ENCODE measurements around the gene BAX. TPM values are rescaled to one million over a fixed set of nuclear protein-coding genes. Genes with fewer than 3 reads are reported as not detected.

Gene BAX
- total and polyA plus RNA-seq, 9 of the 15 experiments (the other 6 are each of a cell fraction or from before 2014, with no cell fraction given) = 3.2 to 95.4 (median 44.5) TPM

DNA sequence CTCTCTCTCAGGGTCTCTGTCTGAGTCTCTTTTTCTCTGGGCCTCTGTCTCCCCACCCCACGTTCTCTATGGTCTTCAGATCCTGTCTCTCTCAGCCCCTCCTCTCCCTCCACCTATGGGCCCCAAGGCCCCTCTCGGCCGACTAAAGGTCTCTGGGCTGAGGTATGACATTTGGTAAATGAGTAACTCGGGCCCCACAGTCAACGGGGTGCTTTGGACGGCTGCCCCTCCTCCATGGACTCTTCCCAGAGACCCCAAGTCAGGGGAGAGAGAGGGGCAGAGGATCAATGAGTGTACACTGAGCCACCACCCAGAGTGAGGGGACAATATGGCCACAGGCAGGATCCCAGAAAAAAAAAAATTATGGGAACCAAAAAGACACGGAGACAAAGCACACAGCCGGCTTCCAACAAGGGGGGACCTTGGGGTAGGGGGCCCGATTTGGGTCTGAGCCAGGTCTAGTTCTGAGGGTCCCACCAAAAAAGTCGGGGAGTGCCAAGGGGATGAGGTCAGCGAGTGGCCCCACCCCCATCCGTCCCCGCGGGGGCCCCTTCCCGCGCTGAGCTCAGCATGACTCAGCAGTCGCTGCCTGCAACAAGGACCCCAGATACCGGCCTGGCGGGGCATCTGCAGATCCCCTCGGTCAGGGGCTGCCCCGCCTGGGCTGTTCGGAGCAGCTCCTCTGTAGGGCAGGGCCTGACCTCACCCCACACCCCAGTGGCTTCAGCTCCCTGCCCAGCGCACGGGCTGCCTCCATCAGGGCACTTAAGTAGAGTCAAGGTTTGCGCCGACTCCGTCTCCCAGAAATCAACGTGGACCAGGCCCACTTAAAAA lies 8.9 kb downstream of the BAX start (continued):
- TF ChIP-seq, protein P1, sequence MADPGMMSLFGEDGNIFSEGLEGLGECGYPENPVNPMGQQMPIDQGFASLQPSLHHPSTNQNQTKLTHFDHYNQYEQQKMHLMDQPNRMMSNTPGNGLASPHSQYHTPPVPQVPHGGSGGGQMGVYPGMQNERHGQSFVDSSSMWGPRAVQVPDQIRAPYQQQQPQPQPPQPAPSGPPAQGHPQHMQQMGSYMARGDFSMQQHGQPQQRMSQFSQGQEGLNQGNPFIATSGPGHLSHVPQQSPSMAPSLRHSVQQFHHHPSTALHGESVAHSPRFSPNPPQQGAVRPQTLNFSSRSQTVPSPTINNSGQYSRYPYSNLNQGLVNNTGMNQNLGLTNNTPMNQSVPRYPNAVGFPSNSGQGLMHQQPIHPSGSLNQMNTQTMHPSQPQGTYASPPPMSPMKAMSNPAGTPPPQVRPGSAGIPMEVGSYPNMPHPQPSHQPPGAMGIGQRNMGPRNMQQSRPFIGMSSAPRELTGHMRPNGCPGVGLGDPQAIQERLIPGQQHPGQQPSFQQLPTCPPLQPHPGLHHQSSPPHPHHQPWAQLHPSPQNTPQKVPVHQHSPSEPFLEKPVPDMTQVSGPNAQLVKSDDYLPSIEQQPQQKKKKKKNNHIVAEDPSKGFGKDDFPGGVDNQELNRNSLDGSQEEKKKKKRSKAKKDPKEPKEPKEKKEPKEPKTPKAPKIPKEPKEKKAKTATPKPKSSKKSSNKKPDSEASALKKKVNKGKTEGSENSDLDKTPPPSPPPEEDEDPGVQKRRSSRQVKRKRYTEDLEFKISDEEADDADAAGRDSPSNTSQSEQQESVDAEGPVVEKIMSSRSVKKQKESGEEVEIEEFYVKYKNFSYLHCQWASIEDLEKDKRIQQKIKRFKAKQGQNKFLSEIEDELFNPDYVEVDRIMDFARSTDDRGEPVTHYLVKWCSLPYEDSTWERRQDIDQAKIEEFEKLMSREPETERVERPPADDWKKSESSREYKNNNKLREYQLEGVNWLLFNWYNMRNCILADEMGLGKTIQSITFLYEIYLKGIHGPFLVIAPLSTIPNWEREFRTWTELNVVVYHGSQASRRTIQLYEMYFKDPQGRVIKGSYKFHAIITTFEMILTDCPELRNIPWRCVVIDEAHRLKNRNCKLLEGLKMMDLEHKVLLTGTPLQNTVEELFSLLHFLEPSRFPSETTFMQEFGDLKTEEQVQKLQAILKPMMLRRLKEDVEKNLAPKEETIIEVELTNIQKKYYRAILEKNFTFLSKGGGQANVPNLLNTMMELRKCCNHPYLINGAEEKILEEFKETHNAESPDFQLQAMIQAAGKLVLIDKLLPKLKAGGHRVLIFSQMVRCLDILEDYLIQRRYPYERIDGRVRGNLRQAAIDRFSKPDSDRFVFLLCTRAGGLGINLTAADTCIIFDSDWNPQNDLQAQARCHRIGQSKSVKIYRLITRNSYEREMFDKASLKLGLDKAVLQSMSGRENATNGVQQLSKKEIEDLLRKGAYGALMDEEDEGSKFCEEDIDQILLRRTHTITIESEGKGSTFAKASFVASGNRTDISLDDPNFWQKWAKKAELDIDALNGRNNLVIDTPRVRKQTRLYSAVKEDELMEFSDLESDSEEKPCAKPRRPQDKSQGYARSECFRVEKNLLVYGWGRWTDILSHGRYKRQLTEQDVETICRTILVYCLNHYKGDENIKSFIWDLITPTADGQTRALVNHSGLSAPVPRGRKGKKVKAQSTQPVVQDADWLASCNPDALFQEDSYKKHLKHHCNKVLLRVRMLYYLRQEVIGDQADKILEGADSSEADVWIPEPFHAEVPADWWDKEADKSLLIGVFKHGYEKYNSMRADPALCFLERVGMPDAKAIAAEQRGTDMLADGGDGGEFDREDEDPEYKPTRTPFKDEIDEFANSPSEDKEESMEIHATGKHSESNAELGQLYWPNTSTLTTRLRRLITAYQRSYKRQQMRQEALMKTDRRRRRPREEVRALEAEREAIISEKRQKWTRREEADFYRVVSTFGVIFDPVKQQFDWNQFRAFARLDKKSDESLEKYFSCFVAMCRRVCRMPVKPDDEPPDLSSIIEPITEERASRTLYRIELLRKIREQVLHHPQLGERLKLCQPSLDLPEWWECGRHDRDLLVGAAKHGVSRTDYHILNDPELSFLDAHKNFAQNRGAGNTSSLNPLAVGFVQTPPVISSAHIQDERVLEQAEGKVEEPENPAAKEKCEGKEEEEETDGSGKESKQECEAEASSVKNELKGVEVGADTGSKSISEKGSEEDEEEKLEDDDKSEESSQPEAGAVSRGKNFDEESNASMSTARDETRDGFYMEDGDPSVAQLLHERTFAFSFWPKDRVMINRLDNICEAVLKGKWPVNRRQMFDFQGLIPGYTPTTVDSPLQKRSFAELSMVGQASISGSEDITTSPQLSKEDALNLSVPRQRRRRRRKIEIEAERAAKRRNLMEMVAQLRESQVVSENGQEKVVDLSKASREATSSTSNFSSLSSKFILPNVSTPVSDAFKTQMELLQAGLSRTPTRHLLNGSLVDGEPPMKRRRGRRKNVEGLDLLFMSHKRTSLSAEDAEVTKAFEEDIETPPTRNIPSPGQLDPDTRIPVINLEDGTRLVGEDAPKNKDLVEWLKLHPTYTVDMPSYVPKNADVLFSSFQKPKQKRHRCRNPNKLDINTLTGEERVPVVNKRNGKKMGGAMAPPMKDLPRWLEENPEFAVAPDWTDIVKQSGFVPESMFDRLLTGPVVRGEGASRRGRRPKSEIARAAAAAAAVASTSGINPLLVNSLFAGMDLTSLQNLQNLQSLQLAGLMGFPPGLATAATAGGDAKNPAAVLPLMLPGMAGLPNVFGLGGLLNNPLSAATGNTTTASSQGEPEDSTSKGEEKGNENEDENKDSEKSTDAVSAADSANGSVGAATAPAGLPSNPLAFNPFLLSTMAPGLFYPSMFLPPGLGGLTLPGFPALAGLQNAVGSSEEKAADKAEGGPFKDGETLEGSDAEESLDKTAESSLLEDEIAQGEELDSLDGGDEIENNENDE (IDR thresholded peaks at IDR 0.05; ENCODE audit: low read depth, low read length) = no peak
- TF ChIP-seq PCBP1 (IDR thresholded peaks at IDR 0.05; ENCODE audit: low read depth, low read length, poor library complexity, severe bottlenecking) = no peak
- no peak for TF ChIP-seq ZNF217 (CRISPR knock-in tag; IDR thresholded peaks at IDR 0.05)
- TF ChIP-seq TAF1 (IDR thresholded peaks at IDR 0.05; ENCODE audit: control insufficient read depth, extremely low read depth, insufficient read depth, low read length, severe bottlenecking) = peak; percentile 68
- TF ChIP-seq, protein P2, sequence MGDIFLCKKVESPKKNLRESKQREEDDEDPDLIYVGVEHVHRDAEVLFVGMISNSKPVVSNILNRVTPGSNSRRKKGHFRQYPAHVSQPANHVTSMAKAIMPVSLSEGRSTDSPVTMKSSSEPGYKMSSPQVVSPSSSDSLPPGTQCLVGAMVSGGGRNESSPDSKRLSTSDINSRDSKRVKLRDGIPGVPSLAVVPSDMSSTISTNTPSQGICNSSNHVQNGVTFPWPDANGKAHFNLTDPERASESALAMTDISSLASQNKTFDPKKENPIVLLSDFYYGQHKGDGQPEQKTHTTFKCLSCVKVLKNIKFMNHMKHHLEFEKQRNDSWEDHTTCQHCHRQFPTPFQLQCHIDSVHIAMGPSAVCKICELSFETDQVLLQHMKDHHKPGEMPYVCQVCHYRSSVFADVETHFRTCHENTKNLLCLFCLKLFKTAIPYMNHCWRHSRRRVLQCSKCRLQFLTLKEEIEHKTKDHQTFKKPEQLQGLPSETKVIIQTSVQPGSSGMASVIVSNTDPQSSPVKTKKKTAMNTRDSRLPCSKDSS (IDR thresholded peaks at IDR 0.05; ENCODE audit: low read depth, partially characterized antibody) = no peak
- TF ChIP-seq HNRNPH1 (optimal IDR thresholded peaks at IDR 0.05; ENCODE audit: low read depth, low read length) = no peak
- TF ChIP-seq ZNF316 (IDR thresholded peaks at IDR 0.05) = peak; percentile 99
- TF ChIP-seq ZNF644 (tag; IDR thresholded peaks at IDR 0.05; ENCODE audit: low read depth) = peak; percentile 85
- TF ChIP-seq, protein P3, sequence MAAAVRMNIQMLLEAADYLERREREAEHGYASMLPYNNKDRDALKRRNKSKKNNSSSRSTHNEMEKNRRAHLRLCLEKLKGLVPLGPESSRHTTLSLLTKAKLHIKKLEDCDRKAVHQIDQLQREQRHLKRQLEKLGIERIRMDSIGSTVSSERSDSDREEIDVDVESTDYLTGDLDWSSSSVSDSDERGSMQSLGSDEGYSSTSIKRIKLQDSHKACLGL (CRISPR knock-in tag; IDR thresholded peaks at IDR 0.05; ENCODE audit: borderline replicate concordance, poor library complexity, severe bottlenecking) = no peak
- peak; percentile 88 for TF ChIP-seq E2F3 (CRISPR knock-in tag; IDR thresholded peaks at IDR 0.05)
